ENCODE data around the gene PARVA. TPM values are rescaled to one million over a fixed set of nuclear protein-coding genes. Genes with fewer than 3 reads are reported as not detected.
A peak's percentile ranks its signal among the peaks of the same experiment; 100 is the strongest.

PARVA gene, protein sequence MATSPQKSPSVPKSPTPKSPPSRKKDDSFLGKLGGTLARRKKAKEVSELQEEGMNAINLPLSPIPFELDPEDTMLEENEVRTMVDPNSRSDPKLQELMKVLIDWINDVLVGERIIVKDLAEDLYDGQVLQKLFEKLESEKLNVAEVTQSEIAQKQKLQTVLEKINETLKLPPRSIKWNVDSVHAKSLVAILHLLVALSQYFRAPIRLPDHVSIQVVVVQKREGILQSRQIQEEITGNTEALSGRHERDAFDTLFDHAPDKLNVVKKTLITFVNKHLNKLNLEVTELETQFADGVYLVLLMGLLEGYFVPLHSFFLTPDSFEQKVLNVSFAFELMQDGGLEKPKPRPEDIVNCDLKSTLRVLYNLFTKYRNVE
- 109 TPM for polyA plus RNA-seq (2013, experiment 1 of 2)
- 110 TPM for polyA plus RNA-seq (2013, experiment 2 of 2)

DNA sequence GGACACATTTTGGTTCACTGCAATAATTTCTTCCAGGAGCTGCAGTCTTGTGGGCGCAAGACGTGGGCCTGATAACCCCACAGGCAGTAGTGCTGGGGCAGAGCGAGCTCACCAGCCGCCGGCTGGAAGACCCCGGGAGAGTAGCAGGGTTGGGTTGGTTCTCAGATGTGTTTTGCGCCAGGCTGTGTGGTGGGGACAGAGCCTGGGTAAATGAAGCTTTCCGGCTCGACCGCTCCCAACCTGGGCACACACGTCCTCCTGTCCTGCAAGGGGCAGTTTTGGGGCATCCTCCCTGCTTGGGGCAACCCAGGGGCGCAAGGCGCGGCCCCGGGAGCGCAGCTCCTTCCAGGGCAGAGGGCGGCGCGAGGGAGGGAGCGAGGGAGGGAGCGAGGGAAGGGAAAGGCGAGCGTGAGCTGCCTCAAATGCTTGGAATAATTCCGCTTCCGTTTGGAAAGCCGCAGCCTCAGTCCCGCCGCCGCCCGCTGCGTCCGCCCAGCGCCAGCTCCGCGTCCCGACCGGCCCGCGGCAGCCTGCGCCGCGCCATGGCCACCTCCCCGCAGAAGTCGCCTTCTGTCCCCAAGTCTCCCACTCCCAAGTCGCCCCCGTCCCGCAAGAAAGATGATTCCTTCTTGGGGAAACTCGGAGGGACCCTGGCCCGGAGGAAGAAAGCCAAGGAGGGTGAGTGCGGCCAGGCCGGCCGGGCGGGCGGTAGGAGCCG lies at the start of gene PARVA:
TSS of gene PARVA (plus strand) at position 466 of the 718 bp plus-strand sequence. CDS start at position 543, 77 bp downstream.
- peak within 1 kb of the TSS; percentile 99 for H4K8ac ChIP-seq (ENCODE audit: low read length)
- peak within 1 kb of the TSS; percentile 79 for H3K4me2 ChIP-seq (ENCODE audit: low read length, poor library complexity, severe bottlenecking)
- no peaks in the 10 kb centered on the region for H3K79me1 ChIP-seq (replicated peaks; ENCODE audit: low read length, poor library complexity, severe bottlenecking)
- H3K14ac ChIP-seq (ENCODE audit: low read length in 2 of 2), result peak within 1 kb of the TSS; percentile 35 to 59
- H2BK15ac ChIP-seq (ENCODE audit: low read depth, poor library complexity, severe bottlenecking), result peak within 1 kb of the TSS; percentile 83
- H3K27me3 ChIP-seq (ENCODE audit: control insufficient read depth in 1 of 2, insufficient read depth in 1 of 2, low read length in 2 of 2), result no peaks in the 10 kb centered on the region
- peak within 1 kb of the TSS; percentile 96 to 100 for H3K18ac ChIP-seq (ENCODE audit: low read depth in 1 of 2, low read length in 2 of 2)
- peak within 1 kb of the TSS; percentile 98 for H3K27ac ChIP-seq (ENCODE audit: low read length, poor library complexity, severe bottlenecking)
- H2BK12ac ChIP-seq (ENCODE audit: low read length in 2 of 2), result peak within 1 kb of the TSS; percentile 72 to 97
- 6% methylated on average over 41 of the region's 55 CpGs for WGBS
- H3K9ac ChIP-seq (ENCODE audit: low read length), result peak within 1 kb of the TSS; percentile 97
- H3K36me3 ChIP-seq (ENCODE audit: control insufficient read depth in 1 of 2, insufficient read depth in 2 of 2, low read depth in 1 of 2, low read length in 2 of 2), result peaks cover 0 to 22% of the 10 kb centered on the region in 2 experiments
- peak within 1 kb of the TSS; percentile 30 to 34 for H3K23ac ChIP-seq (ENCODE audit: low read length in 2 of 2)
- peaks cover 10% of the 10 kb centered on the region for H3K4me1 ChIP-seq (ENCODE audit: control insufficient read depth, insufficient read depth, low read depth, low read length)
- H3K4me3 ChIP-seq (ENCODE audit: insufficient read depth in 1 of 2, low read depth in 1 of 2, low read length in 2 of 2), result peak within 1 kb of the TSS; percentile 74 to 95
- H4K91ac ChIP-seq (ENCODE audit: low read length), result peak within 1 kb of the TSS; percentile 95
- DNase-seq, result peak; percentile 90
- peak within 1 kb of the TSS; percentile 98 for H2BK5ac ChIP-seq (ENCODE audit: low read depth, low read length, poor library complexity, severe bottlenecking)
- H3K4ac ChIP-seq (ENCODE audit: low read depth in 1 of 2, low read length in 2 of 2), result peak within 1 kb of the TSS; percentile 90 to 95
- H2BK120ac ChIP-seq (ENCODE audit: low read depth, low read length), result peak within 1 kb of the TSS; percentile 94
- no peaks in the 10 kb centered on the region for H3K9me3 ChIP-seq (ENCODE audit: control insufficient read depth, low read length)
- H2AFZ ChIP-seq (ENCODE audit: low read depth, low read length), result peak within 1 kb of the TSS; percentile 59
- peak within 1 kb of the TSS; percentile 87 for H2AK5ac ChIP-seq (ENCODE audit: low read length, severe bottlenecking)

DNA sequence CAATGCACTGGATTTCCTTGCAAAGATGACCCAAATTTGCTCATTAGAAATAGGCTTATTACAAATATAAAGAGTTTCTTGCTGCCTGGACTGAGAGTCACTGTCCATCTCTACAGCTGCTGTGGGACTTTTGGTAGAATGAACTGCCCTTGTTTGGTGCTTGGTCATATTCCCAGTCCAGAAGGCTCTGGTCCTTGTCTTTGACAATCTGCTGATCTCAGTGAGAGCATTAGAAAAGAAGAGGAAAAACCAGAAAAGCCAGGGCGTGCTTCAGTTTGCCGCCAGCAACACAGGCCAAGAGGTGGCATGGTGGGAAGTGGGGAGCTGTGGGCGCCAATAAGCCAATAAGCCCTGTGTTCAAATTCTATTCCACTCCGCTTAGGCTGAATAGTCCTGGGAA lies 48.2 kb upstream of the PARVA start:
- Histone ChIP-seq H3K4me3 (ENCODE audit: insufficient read depth in 1 of 2, low read depth in 1 of 2, low read length in 2 of 2) (no peak overlapping the region), H3K4me1 (ENCODE audit: control insufficient read depth, insufficient read depth, low read depth, low read length) (peaks cover 3% of the 10 kb centered on the region), H3K27ac (ENCODE audit: low read length, poor library complexity, severe bottlenecking) (no peak overlapping the region), H2AFZ (ENCODE audit: low read depth, low read length) (no peak overlapping the region), H3K9ac (ENCODE audit: low read length) (no peak overlapping the region), H2BK15ac (ENCODE audit: low read depth, poor library complexity, severe bottlenecking) (no peak overlapping the region), H3K18ac (ENCODE audit: low read depth in 1 of 2, low read length in 2 of 2) (no peak overlapping the region), H2BK12ac (ENCODE audit: low read length in 2 of 2) (no peak overlapping the region), H3K79me1 (replicated peaks; ENCODE audit: low read length, poor library complexity, severe bottlenecking) (no peaks in the 10 kb centered on the region), H3K23ac (ENCODE audit: low read length in 2 of 2) (no peak overlapping the region), H4K8ac (ENCODE audit: low read length) (no peak overlapping the region), H3K27me3 (ENCODE audit: control insufficient read depth in 1 of 2, insufficient read depth in 1 of 2, low read length in 2 of 2) (no peaks in the 10 kb centered on the region), H3K4ac (ENCODE audit: low read depth in 1 of 2, low read length in 2 of 2) (no peak overlapping the region), H3K4me2 (ENCODE audit: low read length, poor library complexity, severe bottlenecking) (no peak overlapping the region), H2BK5ac (ENCODE audit: low read depth, low read length, poor library complexity, severe bottlenecking) (no peak overlapping the region), H3K14ac (ENCODE audit: low read length in 2 of 2) (no peak overlapping the region), H3K36me3 (ENCODE audit: control insufficient read depth in 1 of 2, insufficient read depth in 2 of 2, low read depth in 1 of 2, low read length in 2 of 2) (peaks cover 0 to under 1% of the 10 kb centered on the region in 2 experiments), H2AK5ac (ENCODE audit: low read length, severe bottlenecking) (no peak overlapping the region), H3K9me3 (ENCODE audit: control insufficient read depth, low read length) (no peaks in the 10 kb centered on the region), H2BK120ac (ENCODE audit: low read depth, low read length) (no peak overlapping the region), H4K91ac (ENCODE audit: low read length) (no peak overlapping the region)
- no peak for DNase-seq
- WGBS, result 95% methylated on average over 3 of the region's 4 CpGs

GRCh38 chr11:12329797-12330196 lies 47.6 kb upstream of the PARVA start:
- Histone ChIP-seq H3K23ac (ENCODE audit: low read length in 2 of 2) (no peak overlapping the region), H3K27me3 (ENCODE audit: control insufficient read depth in 1 of 2, insufficient read depth in 1 of 2, low read length in 2 of 2) (no peaks in the 10 kb centered on the region), H3K79me1 (replicated peaks; ENCODE audit: low read length, poor library complexity, severe bottlenecking) (no peaks in the 10 kb centered on the region), H2BK15ac (ENCODE audit: low read depth, poor library complexity, severe bottlenecking) (no peak overlapping the region), H3K4ac (ENCODE audit: low read depth in 1 of 2, low read length in 2 of 2) (no peak overlapping the region), H3K9ac (ENCODE audit: low read length) (no peak overlapping the region), H2AK5ac (ENCODE audit: low read length, severe bottlenecking) (no peak overlapping the region), H3K36me3 (ENCODE audit: control insufficient read depth in 1 of 2, insufficient read depth in 2 of 2, low read depth in 1 of 2, low read length in 2 of 2) (no peaks in the 10 kb centered on the region), H3K9me3 (ENCODE audit: control insufficient read depth, low read length) (no peaks in the 10 kb centered on the region), H2BK5ac (ENCODE audit: low read depth, low read length, poor library complexity, severe bottlenecking) (no peak overlapping the region), H2BK12ac (ENCODE audit: low read length in 2 of 2) (no peak overlapping the region), H2AFZ (ENCODE audit: low read depth, low read length) (no peak overlapping the region), H3K4me2 (ENCODE audit: low read length, poor library complexity, severe bottlenecking) (no peak overlapping the region), H3K4me3 (ENCODE audit: insufficient read depth in 1 of 2, low read depth in 1 of 2, low read length in 2 of 2) (no peak overlapping the region), H3K4me1 (ENCODE audit: control insufficient read depth, insufficient read depth, low read depth, low read length) (peaks cover 3% of the 10 kb centered on the region), H2BK120ac (ENCODE audit: low read depth, low read length) (no peak overlapping the region), H3K18ac (ENCODE audit: low read depth in 1 of 2, low read length in 2 of 2) (no peak overlapping the region), H4K8ac (ENCODE audit: low read length) (no peak overlapping the region), H3K14ac (ENCODE audit: low read length in 2 of 2) (no peak overlapping the region), H3K27ac (ENCODE audit: low read length, poor library complexity, severe bottlenecking) (no peak overlapping the region), H4K91ac (ENCODE audit: low read length) (no peak overlapping the region)
- WGBS, result 100% methylated on average over 1 of the region's 2 CpGs
- DNase-seq, result no peak
